Astrocyte (in vitro differentiated cells and primary cell): Measurements from ENCODE around the gene CDH11. TPM values are rescaled to one million over a fixed set of nuclear protein-coding genes. Genes with fewer than 3 reads are reported as not detected.

ENCODE experiments used
- DNase-seq: peaks from one replicate; pipeline ENCODE4 v3.0.0-alpha.2; 2010; ENCODE audit warnings: low read depth
- FAIRE-seq: peaks from 2 replicates; lab custom pipeline; 2011; peaks lifted over from hg19 to GRCh38; lab: Jason Lieb, UNC
- H2AFZ ChIP-seq: 2 replicates; pipeline ENCODE4 v1.6.0; 2012; ENCODE audit warnings: low read depth, low read length, inconsistent platforms
- H3K27ac ChIP-seq: 2 replicates; pipeline ENCODE4 v1.5.1; 2011; ENCODE audit warnings: low read depth, low read length, inconsistent platforms
- H3K27me3 ChIP-seq: 2 replicates; pipeline ENCODE4 v1.6.0; 2011; ENCODE audit warnings: low read length, inconsistent platforms; ENCODE audit not compliant: insufficient read depth
- H3K36me3 ChIP-seq: 2 replicates; pipeline ENCODE4 v1.5.1; 2011; ENCODE audit warnings: low read length, inconsistent platforms; ENCODE audit not compliant: insufficient read depth
- H3K4me1 ChIP-seq: 2 replicates; pipeline ENCODE4 v1.5.1; 2011; ENCODE audit warnings: low read length, inconsistent platforms; ENCODE audit not compliant: insufficient read depth
- H3K4me2 ChIP-seq: 2 replicates; pipeline ENCODE4 v1.6.0; 2012; ENCODE audit warnings: low read length, inconsistent platforms
- H3K4me3 ChIP-seq: 2 replicates; pipeline ENCODE4 v1.5.1; 2011; ENCODE audit warnings: low read depth, mild to moderate bottlenecking, low read length, inconsistent platforms; ENCODE audit not compliant: insufficient read depth
- H3K79me2 ChIP-seq: 2 replicates; pipeline ENCODE4 v1.6.0; 2012; ENCODE audit warnings: mild to moderate bottlenecking, low read length, inconsistent platforms; ENCODE audit not compliant: insufficient read depth
- H3K9ac ChIP-seq: 2 replicates; pipeline ENCODE4 v1.6.0; 2012; ENCODE audit warnings: mild to moderate bottlenecking, low read length, inconsistent platforms
- H3K9me3 ChIP-seq: 2 replicates; pipeline ENCODE4 v1.5.1; 2012; ENCODE audit warnings: low read depth, mild to moderate bottlenecking, low read length, inconsistent platforms; ENCODE audit not compliant: insufficient read depth
- H4K20me1 ChIP-seq: 2 replicates; pipeline ENCODE4 v1.6.0; 2012; ENCODE audit warnings: low read length, inconsistent platforms; ENCODE audit not compliant: insufficient read depth
- H3K27ac Mint-ChIP-seq: one replicate; pipeline ENCODE4 v1.8.0; 2021; ENCODE audit warnings: mild to moderate bottlenecking, mixed read lengths; ENCODE audit not compliant: unreplicated experiment
- H3K27me3 Mint-ChIP-seq: one replicate; pipeline ENCODE4 v1.8.0; 2021; ENCODE audit warnings: low read depth, mixed read lengths; ENCODE audit not compliant: unreplicated experiment
- H3K36me3 Mint-ChIP-seq: one replicate; pipeline ENCODE4 v1.8.0; 2021; ENCODE audit warnings: low read depth, mixed read lengths; ENCODE audit not compliant: unreplicated experiment
- H3K4me1 Mint-ChIP-seq: one replicate; pipeline ENCODE4 v1.8.0; 2021; ENCODE audit warnings: low read depth, mixed read lengths; ENCODE audit not compliant: unreplicated experiment
- H3K4me3 Mint-ChIP-seq: one replicate; pipeline ENCODE4 v1.8.0; 2021; ENCODE audit warnings: mild to moderate bottlenecking, moderate library complexity, mixed read lengths; ENCODE audit not compliant: unreplicated experiment
- H3K9me3 Mint-ChIP-seq: one replicate; pipeline ENCODE4 v1.8.0; 2021; ENCODE audit warnings: mild to moderate bottlenecking, mixed read lengths; ENCODE audit not compliant: unreplicated experiment
- CTCF ChIP-seq: IDR thresholded peaks from 2 replicates; pipeline ENCODE4 v1.5.1; 2011; ENCODE audit warnings: low read depth, mild to moderate bottlenecking, inconsistent platforms, low read length, moderate library complexity; ENCODE audit not compliant: insufficient read depth
- EZH2 ChIP-seq: IDR thresholded peaks from 2 replicates; pipeline ENCODE4 v1.6.1; 2012; ENCODE audit warnings: mild to moderate bottlenecking, low read length, inconsistent platforms; ENCODE audit not compliant: insufficient read depth
- total RNA-seq: library from RNA; stranded (reverse); gene quantifications from 2 replicates; pipeline ENCODE4 v1.2.1, GENCODE V29; 2021

CDH11 gene
- total RNA-seq, 1 donor from 2014 or later = 313 TPM

DNA sequence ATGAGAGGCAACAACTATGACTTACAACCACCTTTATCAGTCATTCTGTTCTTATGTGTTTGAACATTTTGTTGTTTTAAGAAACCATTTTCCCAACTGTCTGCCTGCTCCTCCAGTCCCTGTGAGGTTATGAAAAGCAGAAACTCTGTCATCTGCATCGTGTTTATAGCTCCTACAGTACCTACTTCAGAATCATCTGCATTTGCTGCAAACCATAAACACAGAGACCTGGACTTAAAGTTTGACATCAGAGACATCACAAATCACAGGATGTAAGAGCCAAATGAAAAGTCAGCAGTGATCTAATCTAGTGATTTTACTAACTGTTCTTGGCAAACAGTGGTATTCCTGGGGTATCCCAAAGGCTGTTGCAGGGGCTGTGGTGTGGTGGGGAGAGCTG, 55.2 kb downstream of the CDH11 start:
- Histone ChIP-seq H3K4me2 (no peak overlapping the region), H3K4me1 (peaks cover 39% of the 10 kb centered on the region), H3K27me3 (no peaks in the 10 kb centered on the region), H3K27ac (no peak overlapping the region), H3K9me3 (no peaks in the 10 kb centered on the region), H4K20me1 (peaks cover 88% of the 10 kb centered on the region), H3K4me3 (no peak overlapping the region), H3K36me3 (peaks cover 9% of the 10 kb centered on the region), H2AFZ (no peak overlapping the region), H3K9ac (no peak overlapping the region), H3K79me2 (peaks cover 98% of the 10 kb centered on the region)
- Mint-ChIP-seq H3K4me1 (peaks cover 54% of the 10 kb centered on the region), H3K27ac (no peak overlapping the region), H3K4me3 (no peak overlapping the region), H3K27me3 (no peaks in the 10 kb centered on the region), H3K36me3 (peaks cover 10% of the 10 kb centered on the region), H3K9me3 (no peaks in the 10 kb centered on the region)
- peak; percentile 55 for FAIRE-seq
- DNase-seq = no peak
- TF ChIP-seq CTCF (no peak), EZH2 (no peak)

DNA sequence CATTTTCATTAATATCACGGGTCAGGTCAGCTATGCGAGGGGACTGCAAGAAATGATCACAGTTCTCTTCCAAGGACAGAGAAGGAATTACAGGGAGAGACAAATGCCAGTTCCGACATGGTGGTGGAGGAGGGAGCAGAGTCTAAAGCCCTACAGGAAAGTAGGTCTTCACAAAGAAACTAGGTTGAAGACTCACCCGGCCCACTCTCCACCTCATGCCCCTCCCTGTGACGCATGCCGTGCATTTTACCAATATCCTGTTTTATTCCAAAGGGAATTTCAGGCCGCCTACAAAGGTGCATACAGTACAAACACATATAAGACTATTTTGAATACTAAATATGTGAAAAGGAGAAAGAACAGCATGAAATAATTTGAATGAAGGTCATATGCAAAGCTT, 56.8 kb downstream of the CDH11 start:
- no peak overlapping the region for H3K27ac ChIP-seq
- no peaks in the 10 kb centered on the region for H3K9me3 ChIP-seq
- H3K27me3 Mint-ChIP-seq = no peaks in the 10 kb centered on the region
- no peak overlapping the region for H3K4me2 ChIP-seq
- H2AFZ ChIP-seq = no peak overlapping the region
- no peak for FAIRE-seq
- no peak overlapping the region for H3K4me3 Mint-ChIP-seq
- H3K79me2 ChIP-seq = peaks cover 100% of the 10 kb centered on the region
- DNase-seq = no peak
- peaks cover 88% of the 10 kb centered on the region for H4K20me1 ChIP-seq
- no peak overlapping the region for H3K9ac ChIP-seq
- H3K27me3 ChIP-seq = no peaks in the 10 kb centered on the region
- TF ChIP-seq CTCF = no peak
- TF ChIP-seq EZH2 = no peak
- peaks cover 46% of the 10 kb centered on the region for H3K4me1 Mint-ChIP-seq
- H3K9me3 Mint-ChIP-seq = no peaks in the 10 kb centered on the region
- H3K4me3 ChIP-seq = no peak overlapping the region
- H3K27ac Mint-ChIP-seq = no peak overlapping the region
- H3K36me3 Mint-ChIP-seq = peaks cover 12% of the 10 kb centered on the region
- peaks cover 27% of the 10 kb centered on the region for H3K4me1 ChIP-seq
- H3K36me3 ChIP-seq = peaks cover 9% of the 10 kb centered on the region

- Mint-ChIP-seq H3K27ac (no peak overlapping the region), H3K9me3 (no peaks in the 10 kb centered on the region), H3K36me3 (peaks cover 12% of the 10 kb centered on the region), H3K4me3 (no peak overlapping the region), H3K27me3 (no peaks in the 10 kb centered on the region), H3K4me1 (peaks cover 38% of the 10 kb centered on the region)
- H3K36me3 ChIP-seq = peaks cover 9% of the 10 kb centered on the region
- peaks cover 18% of the 10 kb centered on the region for H3K4me1 ChIP-seq
- TF ChIP-seq CTCF (no peak), EZH2 (no peak)
- DNase-seq (no peak), FAIRE-seq (no peak)
- H3K27ac ChIP-seq = no peak overlapping the region
- peaks cover 90% of the 10 kb centered on the region for H4K20me1 ChIP-seq
- no peak overlapping the region for H3K9ac ChIP-seq
- no peaks in the 10 kb centered on the region for H3K9me3 ChIP-seq
- H2AFZ ChIP-seq = no peak overlapping the region
- H3K79me2 ChIP-seq = peaks cover 100% of the 10 kb centered on the region
- H3K27me3 ChIP-seq = no peaks in the 10 kb centered on the region
- H3K4me2 ChIP-seq = no peak overlapping the region
- H3K4me3 ChIP-seq = no peak overlapping the region
Measured at GRCh38 chr16:65064131-65064530, 57.7 kb downstream of the CDH11 start.
